ENCODE results near the gene IZUMO1. TPM values are rescaled to one million over a fixed set of nuclear protein-coding genes. Genes with fewer than 3 reads are reported as not detected.
"Not testable (repeated sequence)": the region's sequence is repeated elsewhere in the genome, so short reads cannot be mapped to it uniquely, and the experiment has no call there.

The IZUMO1 gene
- total and polyA plus RNA-seq, 11 donors = 0.13 to 0.93 (median 0.50) TPM

DNA sequence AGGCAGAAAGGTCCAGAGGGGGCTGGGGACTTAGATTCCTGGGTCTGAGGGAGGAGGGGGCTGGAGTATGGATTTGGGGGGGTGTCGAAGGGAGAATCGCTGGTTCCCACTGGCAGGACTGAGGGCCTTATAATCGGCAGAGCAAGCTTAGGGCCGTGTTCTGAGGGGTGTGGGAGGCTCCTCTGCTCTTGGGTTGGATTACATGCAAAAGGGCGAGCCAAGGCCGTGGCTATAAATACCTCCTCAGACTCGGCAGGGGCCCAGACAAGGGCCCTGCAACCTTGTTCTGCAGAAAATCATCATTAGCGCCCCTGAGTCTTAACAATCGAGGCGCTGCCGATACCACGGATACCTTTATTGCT is 26.5 kb downstream of the IZUMO1 start:
- Histone ChIP-seq H3K36me3 (peaks cover 0 to 40% (median 10%) of the 10 kb centered on the region in 9 donors), H3K4me3 (peak overlapping the region in 11 of 12 donors; percentile 42 to 71 (median 62)), H3K27me3 (no peaks in the 10 kb centered on the region), H3K4me1 (peaks cover 12 to 73% (median 49%) of the 10 kb centered on the region in 12 donors), H3K9me3 (no peaks in the 10 kb centered on the region), H3K27ac (peak overlapping the region; percentile 19 to 94 (median 87))
- DNase-seq (no peak), ATAC-seq (peak; percentile 17 to 38 (median 32))
- TF ChIP-seq POLR2A (IDR thresholded peaks at IDR 0.05) = no peak
- no peak for TF ChIP-seq CTCF (IDR thresholded peaks at IDR 0.05)
- intact Hi-C loops (cut with DNase I) = loop anchor here in 1 of 10 donors (10.0 kb wide), 1 partner anchor 45 kb away; the partner anchor contains the start of gene NTN5
- WGBS, 4 donors = 15 to 40% (median 24%) methylated on average over 12 of the region's 12 CpGs

DNA sequence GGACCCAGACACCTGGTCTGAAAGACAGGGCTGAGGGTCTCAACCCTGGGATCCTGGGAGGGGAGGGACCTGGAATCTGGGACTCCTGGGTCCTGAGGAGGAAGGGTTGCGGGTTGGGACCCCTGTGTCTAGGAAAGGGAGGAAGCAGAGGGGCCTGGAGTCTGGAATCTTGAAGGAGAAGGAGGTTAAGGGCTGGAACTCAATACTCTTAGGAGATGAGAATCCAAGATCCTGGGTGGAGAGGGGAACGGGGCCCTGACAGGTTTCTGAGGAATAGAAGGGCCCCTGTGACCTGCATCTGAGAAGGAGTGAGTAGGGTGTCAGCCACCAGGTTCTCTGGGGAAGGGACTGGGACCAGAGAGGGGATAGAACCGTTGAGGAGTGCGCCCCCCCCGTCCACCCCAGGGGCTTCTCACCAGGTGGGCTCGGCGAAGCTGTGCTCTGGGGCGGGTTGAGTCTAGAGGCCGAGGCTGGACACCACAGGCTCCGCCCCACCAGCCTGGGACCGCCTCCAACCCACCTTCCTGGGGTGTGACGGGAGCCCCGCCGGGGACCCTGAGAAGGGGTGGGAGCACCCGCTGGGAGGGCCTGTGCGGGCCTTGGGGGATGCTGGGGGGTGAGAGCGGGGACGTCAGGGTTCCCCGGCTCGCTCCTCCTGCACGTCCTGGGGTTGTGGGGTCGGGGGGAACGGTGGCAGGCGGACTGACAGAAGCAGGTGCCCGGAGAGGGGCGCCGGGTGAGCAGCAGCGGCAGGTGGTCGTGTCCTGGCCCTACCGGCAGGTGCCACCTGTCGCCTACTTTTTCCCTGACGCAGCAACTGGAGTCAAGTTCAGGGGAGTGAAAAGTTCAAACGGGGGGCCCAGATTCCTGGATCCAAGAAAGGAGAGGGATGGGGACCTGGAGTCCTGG is 27.2 kb downstream of the IZUMO1 start, which contains the start of gene MAMSTR:
Gene MAMSTR (minus strand): TSS at position 463 of the 909 bp plus-strand sequence. CDS start 694 bp downstream, outside the sequence.
- ATAC-seq = peak in 1 of 4 donors; percentile 3
- no peaks in the 10 kb centered on the region for H3K27me3 ChIP-seq
- H3K4me1 ChIP-seq = peaks cover 10 to 75% (median 48%) of the 10 kb centered on the region in 12 donors
- WGBS, 4 donors = 63 to 78% (median 71%) methylated on average over 27 to 33 of the region's 33 CpGs
- peak within 1 kb of the TSS; percentile 19 to 94 (median 87) for H3K27ac ChIP-seq
- peak within 1 kb of the TSS in 11 of 12 donors; percentile 42 to 71 (median 62) for H3K4me3 ChIP-seq
- H3K9me3 ChIP-seq = no peaks in the 10 kb centered on the region
- H3K36me3 ChIP-seq = peaks cover 0 to 38% (median 10%) of the 10 kb centered on the region in 9 donors
- intact Hi-C loops (cut with DNase I) = loop anchor here in 3 of 10 donors (5.0 to 10.0 kb wide), 3 partner anchors 45 to 75 kb away; partner anchors contain the start of genes CA11 (in 2 of the 3) and NTN5 (in 1 of the 3)
- DNase-seq = peak in 4 of 5 donors; percentile 33 to 52 (median 47)
- TF ChIP-seq CTCF (IDR thresholded peaks at IDR 0.05) (no peak), POLR2A (IDR thresholded peaks at IDR 0.05) (no peak)

GRCh38 chr19:48718711-48719231 is 27.9 kb downstream of the IZUMO1 start:
- intact Hi-C loops (cut with DNase I) = loop anchor here in 2 of 10 donors (5.0 to 10.0 kb wide), 2 partner anchors 71 to 74 kb away; partner anchors contain the start of gene CA11 (in 2 of the 2)
- ATAC-seq (no peak), DNase-seq (peak in 4 of 5 donors; percentile 36 to 56 (median 48))
- Histone ChIP-seq H3K36me3 (peaks cover 0 to 30% (median 4%) of the 10 kb centered on the region in 9 donors), H3K4me1 (peaks cover 4 to 68% (median 43%) of the 10 kb centered on the region in 12 donors), H3K9me3 (no peaks in the 10 kb centered on the region), H3K4me3 (peak overlapping the region in 2 of 12 donors; percentile 3 to 69), H3K27me3 (no peaks in the 10 kb centered on the region), H3K27ac (peak overlapping the region; percentile 3 to 94 (median 87))
- 43 to 60% (median 57%) methylated on average over 14 to 15 of the region's 15 CpGs for WGBS, 4 donors
- TF ChIP-seq CTCF (IDR thresholded peaks at IDR 0.05) (no peak), POLR2A (IDR thresholded peaks at IDR 0.05) (no peak)

DNA sequence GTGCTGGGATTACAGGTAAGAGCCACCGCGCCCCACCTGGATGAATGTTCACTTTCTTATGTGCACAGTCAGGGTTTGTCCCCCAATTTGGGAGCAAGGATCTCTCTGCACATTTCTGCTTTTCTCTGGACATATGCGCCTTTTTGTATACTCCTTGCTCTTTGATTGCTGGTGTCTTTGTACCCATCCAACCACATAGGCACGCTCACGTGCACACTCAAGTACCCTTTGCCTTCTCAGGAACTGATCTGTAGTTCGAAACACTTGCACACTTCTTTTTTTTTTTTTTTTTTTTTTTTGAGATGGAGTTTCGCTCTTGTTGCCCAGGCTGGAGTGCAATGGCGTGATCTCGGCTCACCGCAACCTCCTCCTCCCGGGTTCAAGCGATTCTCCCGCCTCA is 28.6 kb downstream of the IZUMO1 start:
- not testable (repeated sequence) for H3K9me3 ChIP-seq, ATAC-seq, DNase-seq, H3K27me3 ChIP-seq, H3K4me3 ChIP-seq
- WGBS, 4 donors = 92 to 96% (median 95%) methylated on average over 13 of the region's 13 CpGs
- intact Hi-C loops (cut with DNase I) = loop anchor here in 2 of 10 donors (5.0 to 10.0 kb wide), 2 partner anchors 71 to 73 kb away; partner anchors contain the start of gene CA11 (in 2 of the 2)
- Histone ChIP-seq H3K36me3 (peaks cover 0 to 24% (median 4%) of the 10 kb centered on the region in 9 donors), H3K4me1 (peaks cover 4 to 74% (median 47%) of the 10 kb centered on the region in 12 donors), H3K27ac (peak overlapping the region in 5 of 12 donors; percentile 15 to 90 (median 84))
